ENCODE results near the gene GNAZ.

GNAZ gene

DNA sequence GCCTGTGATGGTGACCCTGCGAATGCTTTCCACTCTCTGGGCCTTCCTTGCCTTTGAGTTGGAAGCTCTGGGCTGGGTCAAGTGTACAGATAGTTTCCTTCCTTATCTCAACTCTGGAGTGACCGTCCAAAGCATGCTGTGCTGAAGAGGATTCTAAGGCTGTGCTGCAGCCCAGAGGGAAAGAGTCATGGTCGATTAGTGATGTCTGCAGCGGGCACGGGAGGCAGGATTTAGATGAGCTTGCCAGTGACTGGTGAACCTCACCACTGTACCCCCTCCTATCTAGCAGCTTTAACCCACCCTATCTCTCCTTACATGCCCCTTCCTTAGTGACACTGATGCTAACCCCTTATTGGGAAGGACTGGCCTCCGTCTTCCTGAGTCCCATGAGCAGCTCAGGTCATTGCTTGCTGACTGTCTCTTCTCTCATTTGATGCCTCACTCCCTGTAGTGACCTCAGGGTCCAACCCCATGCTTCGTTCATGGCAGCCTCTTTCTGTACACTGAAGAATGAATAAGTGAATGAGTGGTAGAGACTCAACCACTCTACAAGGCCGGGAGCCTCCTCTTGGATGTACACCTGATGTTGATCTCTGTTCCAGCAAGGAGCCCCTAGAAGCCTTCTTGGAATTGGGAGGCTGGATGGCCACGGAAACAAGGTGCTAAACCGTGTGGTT is 6.7 kb downstream of the GNAZ start:
- no peak for DNase-seq (ENCODE audit: low read depth)

DNA sequence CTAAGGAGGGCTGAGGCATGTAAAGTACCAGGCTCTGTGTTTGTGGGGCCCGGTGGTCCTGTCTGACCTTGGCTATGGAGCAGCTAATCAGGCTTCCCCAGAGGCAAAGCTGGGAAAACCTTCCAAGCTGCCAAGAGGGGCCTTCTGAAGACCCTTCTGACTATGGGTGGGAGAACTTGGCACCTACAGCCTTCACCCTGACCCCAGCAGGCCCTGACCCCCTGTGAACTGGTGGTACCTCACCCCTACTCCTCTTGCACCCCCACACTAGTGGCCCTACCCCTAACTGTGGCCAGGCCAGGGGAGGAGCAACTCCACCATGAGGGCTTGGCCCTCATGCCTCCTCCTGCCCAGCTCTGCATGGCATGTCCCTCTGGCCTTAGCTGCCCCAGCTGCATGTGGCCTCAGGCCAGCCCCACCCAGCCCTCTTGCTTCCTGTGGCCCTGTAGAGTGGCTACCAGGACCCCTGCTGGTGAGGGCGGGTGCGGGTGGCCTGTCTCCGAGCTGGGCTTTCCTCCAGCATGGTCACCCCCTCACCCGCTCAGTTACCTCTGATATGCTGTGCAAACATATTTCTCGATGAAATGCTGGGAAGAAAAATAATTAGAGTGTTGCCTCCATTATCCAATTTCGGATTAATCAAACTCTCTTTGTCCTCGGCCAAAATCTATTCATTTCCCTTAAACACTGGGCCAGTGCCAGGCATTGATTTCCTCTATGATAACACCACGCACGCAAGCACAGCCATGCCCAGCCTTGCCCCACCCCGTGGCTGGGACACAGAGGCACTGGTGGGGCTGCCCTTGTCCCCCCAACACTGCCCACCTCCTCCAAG is 7.5 kb downstream of the GNAZ start:
- no peak for DNase-seq (ENCODE audit: low read depth)

DNA sequence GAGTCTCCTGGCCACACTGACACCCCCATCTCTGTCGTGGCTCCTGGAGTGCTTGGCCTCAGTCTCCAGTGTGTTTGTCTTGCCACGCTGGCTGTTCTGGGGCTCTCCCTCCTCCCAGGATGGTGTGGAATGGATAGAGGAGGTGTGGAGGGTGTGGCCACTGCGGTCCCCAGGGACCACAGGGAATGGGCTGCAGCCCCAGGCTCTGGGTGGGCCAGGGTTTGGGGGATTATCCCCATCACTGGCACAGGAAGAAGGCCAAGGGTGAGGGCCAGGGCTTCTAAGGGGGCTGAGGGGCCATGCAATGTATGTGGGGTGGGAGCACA is 8.1 kb downstream of the GNAZ start:
- DNase-seq (ENCODE audit: low read depth): no peak

DNA sequence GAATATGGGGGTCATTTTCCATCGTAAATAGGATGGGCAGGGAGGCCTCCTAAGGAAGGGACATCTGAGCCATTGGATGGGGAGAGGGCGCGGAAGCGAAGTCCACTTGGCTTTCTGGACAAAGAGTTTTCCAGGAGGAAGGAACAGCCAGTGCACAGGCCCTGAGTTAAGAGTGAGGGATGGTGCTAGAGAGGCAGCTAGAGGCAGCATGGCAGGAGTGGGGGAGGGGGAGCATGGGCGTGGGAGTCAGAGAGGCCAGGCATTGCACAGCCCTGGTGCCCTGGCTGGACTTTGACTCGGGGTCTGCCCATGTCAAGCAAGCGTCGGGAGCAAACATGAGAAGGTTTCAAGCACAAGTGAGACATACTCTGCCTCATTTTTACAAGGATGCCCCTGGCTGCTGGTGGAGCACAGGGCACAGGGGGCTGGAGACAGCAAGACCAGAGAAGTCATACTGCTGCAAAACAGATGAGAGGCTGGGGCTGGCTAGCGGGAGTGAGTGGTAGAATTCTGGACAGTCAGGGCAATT is 9.0 kb downstream of the GNAZ start:
- no peak for DNase-seq (ENCODE audit: low read depth)

DNA sequence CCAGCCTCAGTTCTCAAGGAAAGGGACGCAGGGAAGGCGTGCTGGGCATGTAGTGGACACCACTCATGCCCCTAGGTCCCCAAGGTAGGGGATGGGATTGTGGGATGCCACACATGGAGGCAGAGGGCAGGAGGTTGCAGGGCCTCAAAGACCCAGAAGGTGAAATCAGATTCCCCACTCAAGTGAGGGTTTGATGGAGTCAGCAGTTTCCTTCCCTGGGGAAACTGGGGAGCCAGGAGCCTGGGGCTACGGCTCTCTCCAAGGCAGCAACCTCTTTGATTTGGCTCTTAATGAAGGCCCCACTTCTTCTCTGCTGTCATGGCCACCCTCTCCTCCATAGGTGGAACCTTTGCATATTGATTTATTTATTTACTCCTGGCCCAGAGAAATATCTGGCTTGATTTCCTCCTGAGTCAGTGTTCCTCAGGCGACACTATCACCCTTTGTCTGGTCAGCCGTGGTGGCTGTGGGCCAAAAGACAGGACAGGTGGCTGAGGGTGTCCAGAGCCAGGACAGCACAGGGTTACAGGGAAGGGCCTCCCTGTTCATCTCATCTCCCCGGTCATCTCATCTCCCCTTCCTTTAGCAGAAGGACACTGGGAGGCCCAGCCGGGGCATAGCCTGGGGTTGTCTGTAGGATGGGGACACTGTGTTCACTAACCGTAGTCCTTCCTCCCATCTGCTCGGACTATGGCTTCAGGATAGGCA is 9.6 kb downstream of the GNAZ start:
- DNase-seq (ENCODE audit: low read depth): no peak

DNA sequence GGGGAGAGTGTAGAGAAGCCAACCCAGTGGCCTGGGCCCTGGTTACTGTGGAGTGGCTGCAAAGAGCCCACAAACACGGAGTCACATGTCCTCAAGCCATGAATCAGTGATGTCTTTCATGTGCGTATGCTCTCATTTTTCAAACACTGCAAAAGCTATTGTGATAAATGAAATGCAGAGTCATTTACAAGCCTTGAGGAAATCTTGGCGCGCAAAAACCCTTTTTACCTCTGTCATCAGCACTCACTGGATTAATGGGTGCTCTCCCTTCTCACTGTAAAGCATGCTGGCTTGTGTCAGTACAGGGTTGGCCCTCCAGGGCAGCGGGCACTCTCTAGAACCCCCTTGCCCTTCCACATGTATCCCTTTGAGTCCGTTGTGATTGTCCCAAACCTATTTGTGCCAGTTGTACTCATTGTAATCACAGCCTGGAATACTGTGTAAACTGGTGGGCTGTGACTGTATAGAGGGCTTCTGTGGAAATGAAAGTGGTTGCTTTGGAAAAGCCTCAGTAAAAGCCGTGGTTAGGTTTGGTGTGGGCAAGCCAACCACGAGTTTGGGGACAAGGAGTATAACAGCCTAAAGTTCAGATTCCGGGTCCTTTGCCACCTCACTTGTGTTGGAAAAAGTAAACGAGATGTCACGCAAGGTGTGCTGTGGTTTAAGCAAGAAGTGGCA is 10.4 kb downstream of the GNAZ start:
- no peak for DNase-seq (ENCODE audit: low read depth)

DNA sequence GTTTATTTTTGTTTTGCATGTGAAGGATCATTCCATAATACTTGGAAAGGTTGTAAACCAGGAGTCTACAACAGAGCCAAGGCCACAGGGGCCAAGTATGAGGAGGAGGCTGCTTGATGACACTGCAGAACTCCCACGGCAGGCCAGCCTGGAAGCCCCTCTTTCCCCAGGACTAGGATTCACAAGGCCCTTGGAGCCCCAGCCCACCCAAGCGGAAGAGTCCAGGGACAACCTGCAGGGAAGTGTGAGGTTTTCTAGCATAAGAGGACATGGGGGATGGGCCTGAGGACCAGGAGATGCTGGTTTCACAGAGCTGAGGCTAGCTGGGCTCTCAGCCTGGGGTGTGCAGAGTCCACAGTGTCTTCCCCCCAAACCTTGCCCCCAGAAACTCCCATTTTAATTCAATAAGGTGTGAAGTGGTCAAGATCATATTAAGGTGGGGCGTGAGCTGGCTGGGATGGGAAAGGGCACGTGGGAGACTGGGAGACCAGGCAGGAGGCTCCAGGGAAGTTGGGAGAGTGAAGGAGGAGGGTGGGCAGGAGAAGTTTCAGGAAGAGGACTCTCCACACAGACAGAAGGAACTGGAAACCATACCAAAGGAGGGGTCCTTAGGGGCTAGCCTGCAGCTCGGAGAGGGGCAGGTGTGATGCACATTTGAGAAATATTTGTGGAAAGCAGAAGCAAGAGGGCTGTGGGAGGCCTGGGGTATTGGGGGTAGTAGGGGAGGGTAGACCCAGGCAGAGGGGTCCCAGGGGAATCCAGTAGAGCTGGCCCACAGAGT is 12.4 kb downstream of the GNAZ start:
- DNase-seq (ENCODE audit: low read depth): no peak

DNA sequence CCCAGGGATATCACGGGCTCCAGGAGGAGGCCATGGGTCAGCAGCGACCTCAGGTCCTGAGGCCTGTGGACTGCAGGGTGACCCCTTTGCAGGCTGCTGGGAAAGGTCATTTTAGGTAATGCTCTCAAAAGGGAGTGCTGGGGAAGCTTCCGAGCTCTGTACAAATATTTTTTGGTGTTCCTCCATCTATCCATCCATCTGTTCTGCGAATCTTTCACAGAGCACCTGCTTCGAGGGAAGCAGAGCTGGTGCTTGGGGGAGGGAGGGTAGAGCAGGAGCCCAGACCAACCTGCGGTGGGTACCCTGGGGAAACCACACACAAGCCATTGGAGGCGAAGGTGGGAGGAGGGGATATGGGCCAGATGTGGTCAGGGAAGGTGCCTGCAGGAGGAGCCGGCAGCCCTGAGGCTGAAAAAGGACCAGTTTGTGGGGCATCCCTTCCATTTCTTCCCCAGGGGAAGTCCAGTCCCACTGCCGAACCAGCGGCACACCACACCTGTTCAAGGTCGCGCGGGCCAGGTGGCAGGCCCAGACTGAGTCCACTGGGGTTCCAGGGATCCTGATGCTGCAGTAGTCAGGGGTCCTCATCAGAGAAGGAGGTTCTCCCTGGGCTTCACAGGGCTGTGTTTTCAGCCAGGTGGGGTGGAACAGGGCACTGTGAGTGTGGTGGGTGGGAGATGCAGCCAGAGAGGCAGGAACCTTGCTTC is 13.1 kb downstream of the GNAZ start:
- no peak for DNase-seq (ENCODE audit: low read depth)

DNA sequence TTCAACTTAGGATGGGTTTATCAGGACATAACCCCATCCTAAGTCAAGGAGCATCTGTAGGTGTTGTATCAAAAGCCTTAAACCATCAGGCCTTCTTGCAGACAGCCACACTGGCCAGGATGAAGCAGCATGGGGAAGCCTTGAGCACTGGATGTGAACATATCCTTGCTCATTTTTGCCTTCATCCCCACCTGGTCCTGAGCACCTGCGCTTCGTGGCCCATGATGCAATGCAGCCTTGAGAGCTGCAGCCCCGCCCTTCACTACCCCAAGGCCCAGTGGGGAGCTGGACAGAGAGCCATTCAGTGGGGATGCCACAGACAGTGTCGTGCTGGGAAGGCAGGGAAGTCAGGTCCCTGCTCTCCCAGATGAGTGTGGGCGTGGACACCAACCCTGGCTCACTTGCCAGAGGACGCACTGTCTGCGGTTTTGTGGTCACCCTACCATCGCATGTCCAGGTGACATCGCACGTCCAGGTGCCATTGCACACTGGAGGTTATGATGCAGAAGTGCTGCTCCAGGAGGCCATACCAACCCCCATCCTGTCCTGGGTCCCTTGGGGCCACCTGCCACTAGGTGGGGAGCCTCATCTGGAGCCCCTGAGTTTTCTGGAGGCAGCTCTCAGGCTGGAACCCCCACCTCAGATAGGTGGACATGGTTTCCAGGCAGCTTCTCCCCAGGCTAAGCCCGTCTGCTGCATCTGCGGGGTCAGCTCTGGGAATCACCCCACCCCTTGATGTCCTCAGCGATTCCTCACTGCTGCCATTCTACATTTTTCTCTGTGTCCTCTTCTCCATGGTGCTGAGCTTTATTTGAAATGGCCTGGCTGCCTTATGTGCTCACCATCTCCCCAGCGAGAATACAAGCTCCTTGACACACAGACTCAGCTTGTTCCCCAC is 14.4 kb downstream of the GNAZ start:
- DNase-seq (ENCODE audit: low read depth): no peak

DNA sequence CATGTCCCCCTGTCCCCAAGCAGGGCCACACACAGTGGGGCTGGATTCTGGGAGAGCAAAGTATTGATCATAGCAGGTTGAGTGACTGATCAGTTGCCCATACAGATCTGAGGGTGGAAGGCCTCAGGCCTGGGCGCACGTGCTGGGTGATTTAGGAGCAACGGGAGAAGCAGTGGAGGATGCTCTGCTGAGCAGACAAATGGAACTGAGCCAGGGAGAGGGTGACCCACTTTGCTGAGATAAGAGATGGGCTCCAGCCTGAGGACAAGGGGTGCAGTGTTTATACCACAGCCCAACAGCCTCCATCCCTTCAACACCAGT is 15.0 kb downstream of the GNAZ start:
- no peak for DNase-seq (ENCODE audit: low read depth)

DNA sequence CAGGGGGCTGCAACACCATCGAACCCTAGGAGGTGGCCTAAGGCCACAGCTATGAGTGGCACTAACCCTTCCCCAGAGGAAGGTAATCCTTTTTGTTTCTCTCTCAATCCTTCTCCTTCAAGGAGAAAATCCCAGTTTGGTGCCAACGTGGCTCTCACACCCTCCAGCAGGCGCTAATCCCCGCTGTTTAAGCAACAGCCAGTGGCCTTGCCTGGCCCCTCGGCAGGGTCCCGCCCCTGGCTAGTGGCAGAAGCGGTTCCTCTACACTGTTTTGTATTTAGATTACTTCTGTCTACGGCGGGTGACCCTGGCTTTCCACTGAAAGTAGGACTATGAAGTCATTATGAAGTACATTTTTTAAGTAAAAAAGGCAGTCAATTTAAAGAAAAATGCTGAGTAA is 15.5 kb downstream of the GNAZ start:
- no peak for DNase-seq (ENCODE audit: low read depth)

DNA sequence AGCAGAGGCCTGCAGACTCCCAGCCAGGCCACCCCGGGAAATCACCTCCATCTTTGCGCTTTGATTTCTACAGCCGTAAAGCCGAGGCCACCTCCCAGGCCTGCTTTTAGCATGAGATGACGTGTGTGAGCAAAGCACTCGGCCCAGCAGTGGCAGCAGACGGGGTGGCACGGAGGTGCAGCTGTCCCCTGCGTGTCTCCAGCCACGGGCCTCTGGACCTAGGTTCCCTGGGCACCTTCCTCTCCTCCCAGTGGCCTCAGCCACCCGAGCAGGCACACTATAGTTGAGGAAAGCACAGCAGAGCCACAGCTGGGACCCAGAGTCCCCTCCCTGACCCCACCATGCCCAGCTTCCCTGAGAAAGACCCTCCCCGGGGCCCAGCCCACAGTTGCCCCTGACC is 15.9 kb downstream of the GNAZ start:
- no peak for DNase-seq (ENCODE audit: low read depth)

DNA sequence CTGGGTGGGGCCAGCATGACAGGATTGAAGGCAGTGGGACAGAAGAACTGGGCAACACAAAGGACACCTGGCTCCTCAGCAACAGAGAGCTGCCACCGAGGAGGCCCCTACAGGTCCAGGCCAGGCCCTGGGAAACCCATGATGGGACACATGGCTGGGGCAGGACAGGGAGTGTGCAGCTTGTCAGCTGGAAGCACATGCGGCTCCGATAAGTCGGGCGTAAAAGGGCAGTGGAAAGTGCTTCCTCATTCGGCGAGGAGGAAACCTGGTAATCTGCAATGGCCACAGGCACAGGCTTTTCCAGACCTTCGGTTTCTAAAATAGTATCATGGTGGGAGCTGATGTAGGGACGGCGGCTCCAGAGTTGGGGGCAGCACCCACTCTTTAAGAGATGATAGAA is 16.5 kb downstream of the GNAZ start:
- DNase-seq (ENCODE audit: low read depth): no peak

DNA sequence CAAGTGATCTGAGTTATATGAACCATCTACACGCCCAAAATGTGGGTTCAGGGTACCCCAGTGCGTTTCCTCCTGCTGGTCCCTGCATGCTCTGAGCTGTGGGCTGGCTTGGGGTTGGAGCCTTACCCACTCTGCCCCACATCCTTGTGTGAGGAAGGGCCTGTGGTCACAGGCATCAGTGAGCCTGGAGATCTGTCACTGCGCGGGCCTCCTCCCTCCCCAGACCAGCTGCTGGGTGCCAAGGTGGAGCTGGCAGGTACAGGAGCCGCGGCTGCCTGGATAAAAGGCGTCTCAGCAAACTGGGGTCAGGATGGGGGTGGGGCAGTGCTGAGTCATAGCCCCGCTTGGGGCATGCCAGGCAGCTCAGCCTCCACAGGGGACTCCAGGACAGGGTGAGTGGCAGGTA is 17.9 kb downstream of the GNAZ start:
- DNase-seq (ENCODE audit: low read depth): no peak

DNA sequence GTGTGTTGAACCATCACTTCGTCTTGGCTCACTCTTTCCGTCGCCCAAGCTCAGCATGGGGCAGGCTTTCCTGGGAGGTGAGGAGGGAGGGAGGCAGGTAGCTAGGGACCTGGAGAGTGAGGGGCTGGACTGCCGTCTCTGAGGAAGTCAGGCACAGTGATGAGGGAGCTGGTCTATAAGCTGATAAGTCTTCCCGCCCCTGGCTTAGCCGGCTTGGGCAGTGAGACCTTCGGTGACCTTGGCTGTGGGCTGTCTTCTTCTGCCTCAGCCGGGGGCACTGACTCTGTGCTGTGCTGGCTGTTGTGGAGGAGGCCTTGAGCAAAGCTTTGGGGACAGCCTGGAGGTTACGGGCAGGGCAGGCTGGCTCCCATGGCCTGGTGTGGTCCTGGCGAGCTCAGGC is 18.7 kb downstream of the GNAZ start:
- DNase-seq (ENCODE audit: low read depth): no peak

DNA sequence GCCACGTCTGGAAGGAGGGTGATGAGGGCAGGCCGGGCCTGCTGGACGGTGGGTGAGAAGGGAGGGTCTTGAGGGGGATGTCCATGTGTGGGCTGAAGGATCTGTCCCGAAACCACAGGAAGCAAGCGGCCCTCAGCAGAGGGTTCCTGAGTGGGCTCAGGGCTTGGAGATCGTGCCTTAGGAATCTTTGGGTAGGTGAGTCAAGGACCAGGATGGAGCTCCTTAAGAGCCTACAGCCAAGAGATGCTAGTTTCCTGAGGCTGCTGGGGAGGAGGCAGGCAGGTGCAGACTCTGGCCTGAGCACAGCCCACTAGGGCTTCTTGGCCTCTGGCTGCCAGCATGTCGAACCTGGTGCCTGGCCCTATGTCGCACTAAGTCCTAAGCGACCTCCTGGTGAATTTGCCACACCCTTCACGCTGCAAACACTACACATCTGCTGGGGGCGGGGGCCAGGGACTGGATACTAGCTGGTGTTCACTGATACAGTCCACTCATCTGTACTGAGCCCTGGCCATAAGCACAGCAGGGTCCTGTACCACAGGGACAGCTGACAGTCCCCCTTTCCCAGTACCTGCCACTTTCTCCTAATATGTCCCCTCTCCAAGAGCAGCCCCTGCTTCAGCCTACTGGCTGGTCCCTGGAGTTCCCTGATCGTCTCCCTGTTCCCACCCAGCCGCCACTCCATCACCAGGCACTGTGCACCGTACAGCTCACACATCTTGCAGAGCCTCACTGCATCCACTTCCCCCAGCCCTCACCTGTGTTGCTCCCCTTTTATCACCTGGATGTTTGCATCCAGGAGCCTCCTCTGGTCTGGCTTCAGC is 19.5 kb downstream of the GNAZ start:
- DNase-seq (ENCODE audit: low read depth): no peak

DNA sequence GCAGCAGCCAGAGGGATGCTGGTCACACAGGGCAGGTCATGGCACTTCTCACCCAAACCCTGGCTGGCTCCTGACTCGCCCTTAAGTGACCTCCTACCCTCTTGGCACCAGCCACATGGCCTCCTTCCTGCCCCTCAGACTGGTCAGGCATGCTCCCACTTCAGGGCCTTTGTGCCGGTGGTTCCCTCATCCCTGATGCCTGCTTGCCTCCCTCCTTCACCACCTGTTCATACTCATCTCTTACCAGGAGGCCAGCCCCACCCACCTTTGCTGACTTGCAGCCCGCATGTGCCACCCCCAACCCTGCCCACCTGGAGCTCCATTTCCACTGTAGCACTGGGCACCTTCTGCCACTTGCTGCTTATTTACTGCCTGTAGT is 20.1 kb downstream of the GNAZ start:
- DNase-seq (ENCODE audit: low read depth): no peak

DNA sequence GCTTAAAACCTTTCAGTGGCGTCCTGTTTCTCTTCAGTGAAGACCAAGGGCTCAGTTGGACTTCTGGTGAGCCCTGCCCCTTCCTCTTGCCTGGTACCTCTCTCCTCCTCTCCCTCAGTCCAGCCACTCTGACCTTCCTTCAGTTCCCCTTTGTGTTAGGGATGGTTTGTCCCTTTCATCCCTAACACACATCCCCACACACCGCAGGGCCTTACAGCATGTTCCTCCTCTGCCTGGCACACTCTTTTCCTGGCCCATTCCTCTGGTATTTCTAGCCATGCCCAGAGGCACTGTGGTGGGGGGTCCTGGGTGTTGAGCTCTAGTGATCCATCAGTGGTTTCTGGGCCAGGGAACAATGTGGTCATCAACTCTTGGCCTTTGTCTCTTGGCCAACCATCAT is 21.4 kb downstream of the GNAZ start:
- DNase-seq (ENCODE audit: low read depth): no peak

DNA sequence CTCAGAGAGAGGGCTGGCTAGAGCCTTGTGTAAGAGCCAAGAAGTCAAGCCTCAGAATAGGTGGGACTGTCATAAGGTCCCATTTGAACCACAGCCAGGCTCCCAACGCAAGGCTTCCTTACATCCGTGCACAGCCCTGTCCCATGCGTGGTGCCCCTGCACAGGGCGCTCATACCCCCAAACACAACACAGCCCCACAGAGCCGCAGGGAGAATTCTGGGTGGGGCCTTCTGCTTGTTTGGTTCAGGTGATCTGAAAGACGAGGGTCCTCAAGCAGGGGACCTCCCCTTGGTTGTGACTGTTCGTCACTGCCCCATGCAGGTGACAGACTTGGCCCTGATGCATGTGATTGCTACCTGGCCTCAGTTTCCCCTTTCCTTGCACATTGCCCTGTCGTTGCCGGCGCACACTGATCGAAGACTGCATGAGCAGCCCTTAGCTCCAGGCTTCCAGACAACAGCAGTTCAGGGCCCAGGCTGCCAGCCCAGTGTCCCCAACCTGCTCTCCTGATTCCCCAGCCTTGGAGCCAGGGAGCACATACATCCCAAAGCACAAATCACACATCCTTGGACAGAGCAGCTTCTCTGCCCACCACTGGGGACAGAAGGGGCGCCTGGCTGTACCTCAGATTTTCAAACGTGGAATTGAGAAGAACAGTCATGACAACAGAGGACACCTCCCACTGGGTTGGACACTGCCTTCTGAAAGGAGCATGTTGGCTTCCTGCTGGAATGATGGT is 22.1 kb downstream of the GNAZ start:
- DNase-seq (ENCODE audit: low read depth): no peak

Measured in fibroblast of the conjunctiva (primary cell).